ENCODE measurements around the gene ADCY2.

ADCY2 gene

GRCh38 chr5:7517006-7517405 is 121.1 kb downstream of the ADCY2 start:
- DNase-seq = no peak

- no peak for DNase-seq
Measured at GRCh38 chr5:7518947-7519560, 123.1 kb downstream of the ADCY2 start.

GRCh38 chr5:7519564-7519963 is 123.6 kb downstream of the ADCY2 start:
- DNase-seq = no peak

GRCh38 chr5:7529880-7530279 is 133.9 kb downstream of the ADCY2 start:
- DNase-seq = no peak

GRCh38 chr5:7533941-7534340 is 138.0 kb downstream of the ADCY2 start:
- DNase-seq = no peak

GRCh38 chr5:7534505-7534904 is 138.6 kb downstream of the ADCY2 start:
- DNase-seq = no peak

- DNase-seq = no peak
Measured at GRCh38 chr5:7537573-7537972, 141.6 kb downstream of the ADCY2 start.

- DNase-seq = no peak
Measured at GRCh38 chr5:7539571-7539970, 143.6 kb downstream of the ADCY2 start.

- no peak for DNase-seq
Measured at GRCh38 chr5:7540736-7541485, 145.0 kb downstream of the ADCY2 start.

GRCh38 chr5:7541898-7542297 is 146.0 kb downstream of the ADCY2 start:
- DNase-seq = no peak

- DNase-seq = no peak
Measured at GRCh38 chr5:7546555-7546954, 150.6 kb downstream of the ADCY2 start.

- DNase-seq = no peak
Measured at GRCh38 chr5:7548596-7548995, 152.7 kb downstream of the ADCY2 start.

GRCh38 chr5:7565559-7565958 is 169.6 kb downstream of the ADCY2 start:
- no peak for DNase-seq

GRCh38 chr5:7576023-7576715 is 180.2 kb downstream of the ADCY2 start:
- DNase-seq = no peak

GRCh38 chr5:7577381-7577780 is 181.4 kb downstream of the ADCY2 start:
- no peak for DNase-seq

GRCh38 chr5:7578071-7578470 is 182.1 kb downstream of the ADCY2 start:
- DNase-seq = no peak

- no peak for DNase-seq
Measured at GRCh38 chr5:7584749-7585148, 188.8 kb downstream of the ADCY2 start.

GRCh38 chr5:7585807-7586206 is 189.9 kb downstream of the ADCY2 start:
- DNase-seq = no peak

GRCh38 chr5:7586480-7586879 is 190.5 kb downstream of the ADCY2 start:
- no peak for DNase-seq

- no peak for DNase-seq
Measured at GRCh38 chr5:7589800-7590199, 193.9 kb downstream of the ADCY2 start.

GRCh38 chr5:7592910-7593309 is 197.0 kb downstream of the ADCY2 start:
- DNase-seq = no peak

GRCh38 chr5:7597059-7597642 is 201.2 kb downstream of the ADCY2 start:
- DNase-seq = no peak

GRCh38 chr5:7606840-7607465 is 211.0 kb downstream of the ADCY2 start:
- no peak for DNase-seq
